Measurements from ENCODE around the gene SEC22C. TPM values are rescaled to one million over a fixed set of nuclear protein-coding genes. Genes with fewer than 3 reads are reported as not detected.

SEC22C gene
- total and polyA plus RNA-seq, 2 of the 13 experiments (the other 11 are each of a cell fraction or from before 2014, with no cell fraction given): 20.0 to 40.0 TPM

GRCh38 chr3:42511201-42511600 lies 70.6 kb downstream of the SEC22C start:
- in situ Hi-C loops (cut with HindIII; ENCODE audit: extremely low pct_ligation_motif_present, low pct_unique_long_range_greater_than_20kb): no loop called here

More at GRCh38 chr3:42511201-42511600, 70.6 kb downstream of the SEC22C start:
- POLR2A ChIA-PET: no interaction called here
- H3K79me2 ChIP-seq (ENCODE audit: insufficient read depth, low read length): no peaks in the 10 kb centered on the region
- FAIRE-seq (no peak), ATAC-seq (no peak), DNase-seq (ENCODE audit: low spot score) (no peak)
- TF ChIP-seq SRSF1 (optimal IDR thresholded peaks at IDR 0.05; ENCODE audit: low read depth, low read length) (no peak), ZNF350 (CRISPR knock-in tag; IDR thresholded peaks at IDR 0.05; ENCODE audit: borderline replicate concordance, low read depth) (no peak), ZNF577 (CRISPR knock-in tag; IDR thresholded peaks at IDR 0.05; ENCODE audit: borderline replicate concordance, low read depth) (no peak), ZBTB7A (CRISPR knock-in tag; IDR thresholded peaks at IDR 0.05) (no peak), ZFX (CRISPR knock-in tag; IDR thresholded peaks at IDR 0.05; ENCODE audit: low read depth) (no peak), GZF1 (CRISPR knock-in tag; IDR thresholded peaks at IDR 0.05) (no peak), ZNF766 (CRISPR knock-in tag; IDR thresholded peaks at IDR 0.05; ENCODE audit: borderline replicate concordance) (no peak), ZBTB40 (IDR thresholded peaks at IDR 0.05) (no peak), ZBTB40 (CRISPR knock-in tag; IDR thresholded peaks at IDR 0.05) (no peak), ZNF329 (CRISPR knock-in tag; IDR thresholded peaks at IDR 0.05; ENCODE audit: low read depth) (no peak), AGO2 (optimal IDR thresholded peaks at IDR 0.05; ENCODE audit: low read depth, low read length) (no peak), CHD2 (IDR thresholded peaks at IDR 0.05; ENCODE audit: low read depth, low read length) (no peak)
- no peaks in the 10 kb centered on the region for H4K20me1 ChIP-seq (ENCODE audit: insufficient read depth, low read length)
- no peak overlapping the region for H3K4me3 ChIP-seq (replicated peaks in 1 of 3; ENCODE audit: insufficient read depth in 1 of 3, low read depth in 2 of 3, low read length in 3 of 3)
- no peaks in the 10 kb centered on the region for H3K9me3 ChIP-seq (ENCODE audit: low read length)
- no peak overlapping the region for H3K27ac ChIP-seq (ENCODE audit: extremely low read length, insufficient read depth, low read length)
- H3K9ac ChIP-seq (ENCODE audit: insufficient read depth, low read depth, low read length): no peak overlapping the region
- 95% methylated on average over 1 of the region's 1 CpG for WGBS (ENCODE audit: low lambda C conversion rate)
- H3K36me3 ChIP-seq (replicated peaks in 1 of 2; ENCODE audit: control insufficient read depth in 1 of 2, insufficient read depth in 2 of 2, low read length in 2 of 2): no peaks in the 10 kb centered on the region
- no peak overlapping the region for H2AFZ ChIP-seq (ENCODE audit: low read length)
- no TSS peak for BruUV-seq (replicated peaks)
- H3K27me3 ChIP-seq (ENCODE audit: control insufficient read depth in 1 of 2, insufficient read depth in 2 of 2, low read length in 2 of 2): peaks cover 0 to 3% of the 10 kb centered on the region in 2 experiments; a peak in 2 of 5 replicates
- CTCF ChIA-PET (ENCODE audit: low intra/inter-chr PET ratio, low total read pairs): no interaction called here
- no peak overlapping the region for H3K4me2 ChIP-seq (ENCODE audit: low read depth, low read length)
- intact Hi-C loops (cut with micrococcal nuclease; ENCODE audit: unreplicated experiment): no loop called here
- peaks cover 19% of the 10 kb centered on the region for H3K4me1 ChIP-seq (ENCODE audit: insufficient read depth, low read length)

All from HepG2 (cell line).